Peyer's patch (tissue), 4 donors: Measurements from ENCODE around the gene EPOP.

Experiments used
- POLR2A ChIP-seq, 2 donors: fragments of 450-650 bp; IDR thresholded peaks; one replicate each; pipeline ENCODE4 v1.5.1; 2017; ENCODE audit warnings: antibody characterized with exemption in 2 of 2, mild to moderate bottlenecking in 2 of 2, moderate library complexity in 2 of 2
- TF ChIP-seq, protein P1 (sequence below), 6 experiments: fragments of 450-650 bp in 4 of 6; fragments of 200-600 bp in 2 of 6; sonication (generic) in 1 of 6; IDR thresholded peaks; one replicate each; pipeline ENCODE4 v1.5.1; 2017 to 2019; ENCODE audit warnings: antibody characterized with exemption in 6 of 6, mild to moderate bottlenecking in 3 of 6, moderate library complexity in 1 of 6

DNA sequence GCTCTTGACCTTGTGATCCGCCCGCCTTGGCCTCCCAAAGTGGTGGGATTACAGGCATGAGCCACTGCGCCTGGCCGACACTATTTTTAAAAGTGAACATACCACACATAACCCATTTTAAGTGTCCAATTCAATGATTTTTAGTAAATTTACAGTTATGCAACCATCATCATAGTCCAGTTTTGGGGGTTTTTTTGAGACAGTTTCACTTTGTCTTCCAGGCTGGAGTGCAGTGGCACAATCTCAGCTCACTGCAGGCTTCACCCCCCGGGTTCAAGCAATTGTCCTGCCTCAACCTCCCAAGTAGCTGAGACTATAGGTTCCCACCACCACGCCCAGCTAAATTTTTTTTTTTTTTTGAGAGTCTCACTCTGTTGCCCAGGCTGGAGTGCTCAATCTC lies 3.1 kb upstream of the EPOP start:
- TF ChIP-seq, protein P1, sequence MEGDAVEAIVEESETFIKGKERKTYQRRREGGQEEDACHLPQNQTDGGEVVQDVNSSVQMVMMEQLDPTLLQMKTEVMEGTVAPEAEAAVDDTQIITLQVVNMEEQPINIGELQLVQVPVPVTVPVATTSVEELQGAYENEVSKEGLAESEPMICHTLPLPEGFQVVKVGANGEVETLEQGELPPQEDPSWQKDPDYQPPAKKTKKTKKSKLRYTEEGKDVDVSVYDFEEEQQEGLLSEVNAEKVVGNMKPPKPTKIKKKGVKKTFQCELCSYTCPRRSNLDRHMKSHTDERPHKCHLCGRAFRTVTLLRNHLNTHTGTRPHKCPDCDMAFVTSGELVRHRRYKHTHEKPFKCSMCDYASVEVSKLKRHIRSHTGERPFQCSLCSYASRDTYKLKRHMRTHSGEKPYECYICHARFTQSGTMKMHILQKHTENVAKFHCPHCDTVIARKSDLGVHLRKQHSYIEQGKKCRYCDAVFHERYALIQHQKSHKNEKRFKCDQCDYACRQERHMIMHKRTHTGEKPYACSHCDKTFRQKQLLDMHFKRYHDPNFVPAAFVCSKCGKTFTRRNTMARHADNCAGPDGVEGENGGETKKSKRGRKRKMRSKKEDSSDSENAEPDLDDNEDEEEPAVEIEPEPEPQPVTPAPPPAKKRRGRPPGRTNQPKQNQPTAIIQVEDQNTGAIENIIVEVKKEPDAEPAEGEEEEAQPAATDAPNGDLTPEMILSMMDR (IDR thresholded peaks at IDR 0.05): no peak
- no peak for TF ChIP-seq POLR2A (IDR thresholded peaks at IDR 0.05)
